ENCODE data around the gene RBM10.
"Not testable (repeated sequence)": the region's sequence is repeated elsewhere in the genome, so short reads cannot be mapped to it uniquely, and the experiment has no call there.

RBM10 gene

GRCh38 chrX:47144626-47145394 lies at the start of gene RBM10, which contains the start of gene NDUFB11:
TSS of gene RBM10 (plus strand) at chrX:47145221. CDS start at chrX:47147482, 2,261 bp downstream.
TSS of gene NDUFB11 (minus strand) at chrX:47144702. CDS start at chrX:47144679, 23 bp downstream.
- peak; percentile 86 for DNase-seq (ENCODE audit: low spot score)
- TF ChIP-seq CTCF (IDR thresholded peaks at IDR 0.05; ENCODE audit: extremely low read depth, missing control alignments) = no peak

GRCh38 chrX:47097018-47097417 lies 48.0 kb upstream of the RBM10 start:
- no peak for DNase-seq (ENCODE audit: low spot score)
- no peak for TF ChIP-seq CTCF (IDR thresholded peaks at IDR 0.05; ENCODE audit: extremely low read depth, missing control alignments)

- DNase-seq (ENCODE audit: low spot score) = no peak
- no peak for TF ChIP-seq CTCF (IDR thresholded peaks at IDR 0.05; ENCODE audit: extremely low read depth, missing control alignments)
Observed at GRCh38 chrX:47098338-47099094, 46.5 kb upstream of the RBM10 start.

- TF ChIP-seq CTCF (IDR thresholded peaks at IDR 0.05; ENCODE audit: extremely low read depth, missing control alignments) = no peak
- DNase-seq (ENCODE audit: low spot score) = no peak
Observed at GRCh38 chrX:47101206-47101605, 43.8 kb upstream of the RBM10 start.

GRCh38 chrX:47110936-47111615 lies 33.9 kb upstream of the RBM10 start:
- DNase-seq (ENCODE audit: low spot score) = not testable (repeated sequence)

GRCh38 chrX:47112316-47112954 lies 32.6 kb upstream of the RBM10 start:
- DNase-seq (ENCODE audit: low spot score) = no peak
- no peak for TF ChIP-seq CTCF (IDR thresholded peaks at IDR 0.05; ENCODE audit: extremely low read depth, missing control alignments)

GRCh38 chrX:47116551-47117110 lies 28.4 kb upstream of the RBM10 start:
- not testable (repeated sequence) for DNase-seq (ENCODE audit: low spot score)

GRCh38 chrX:47124466-47124865 lies 20.6 kb upstream of the RBM10 start:
- DNase-seq (ENCODE audit: low spot score) = not testable (repeated sequence)

Measured in GM20000 (cell line).